SK-N-SH (cell line): Measurements from ENCODE around the gene ARID1B. TPM values are rescaled to one million over a fixed set of nuclear protein-coding genes. Genes with fewer than 3 reads are reported as not detected.

Source experiments
- CTCF ChIA-PET: fragments of 300-600, 350-600 bp; formaldehyde crosslinking; extraction: SDS; loops from one replicate; lab custom pipeline; 2021; lab: Yijun Ruan, JAX
- POLR2A ChIA-PET: fragments of 350-600 bp; sonication (Branson Sonifier 250); formaldehyde crosslinking; extraction: SDS; loops from one replicate; lab custom pipeline; 2020; ENCODE audit warnings: antibody characterized with exemption, inconsistent platforms; lab: Yijun Ruan, JAX
- DNase-seq: peaks from one replicate; pipeline ENCODE4 v3.0.0; 2012
- H2AFZ ChIP-seq: fragments of 200-600 bp; sonication (generic); 2 replicates; pipeline ENCODE4 v1.8.1; 2016; ENCODE audit warnings: antibody characterized with exemption, mild to moderate bottlenecking, low read depth
- H3F3A ChIP-seq: fragments of 200-600 bp; sonication (generic); replicated peaks from 2 replicates; pipeline ENCODE3; 2016; ENCODE audit warnings: antibody characterized with exemption, mild to moderate bottlenecking; ENCODE audit not compliant: insufficient read depth
- H3K27ac ChIP-seq, 2 experiments: fragments of 200-500 bp in 1 of 2; fragments of 200-600 bp in 1 of 2; sonication (Bioruptor generic) in 1 of 2; sonication (generic), shearing (Covaris generic) in 1 of 2; 2 replicates each; pipeline versions ENCODE4 v1.5.1 to v1.6.1; 2014 to 2016; ENCODE audit warnings: low read depth in 2 of 2, inconsistent platforms in 1 of 2, low read length in 1 of 2, mild to moderate bottlenecking in 1 of 2, mixed read lengths in 1 of 2
- H3K27me3 ChIP-seq: fragments of 200-600 bp; sonication (generic), shearing (Covaris generic); 2 replicates; pipeline ENCODE4 v1.6.1; 2016; ENCODE audit warnings: mixed run types; ENCODE audit not compliant: insufficient read depth
- H3K36me3 ChIP-seq, 2 experiments: fragments of 200-500 bp in 1 of 2; fragments of 200-600 bp in 1 of 2; sonication (Bioruptor generic) in 1 of 2; sonication (generic) in 1 of 2; replicated peaks in 1 of 2; 2 replicates each; pipeline versions ENCODE3 to v1.5.1; 2014 to 2016; ENCODE audit warnings: low read length in 1 of 2, mild to moderate bottlenecking in 1 of 2; ENCODE audit not compliant: insufficient read depth in 2 of 2, control insufficient read depth in 1 of 2
- H3K4me1 ChIP-seq, 2 experiments: fragments of 200-500 bp in 1 of 2; fragments of 200-600 bp in 1 of 2; sonication (Bioruptor generic) in 1 of 2; sonication (generic), shearing (Covaris generic) in 1 of 2; 2 replicates each; pipeline versions ENCODE4 v1.5.1 to v1.6.1; 2014 to 2016; ENCODE audit warnings: low read depth in 1 of 2, low read length in 1 of 2, mixed run types in 1 of 2; ENCODE audit not compliant: insufficient read depth in 2 of 2, control insufficient read depth in 1 of 2
- H3K4me2 ChIP-seq: fragments of 200-600 bp; sonication (generic), shearing (Covaris generic); 2 replicates; pipeline ENCODE4 v1.6.1; 2017; ENCODE audit warnings: mixed run types
- H3K4me3 ChIP-seq, 2 experiments: fragments of 200-500 bp in 1 of 2; fragments of 200-600 bp in 1 of 2; sonication (Bioruptor generic) in 1 of 2; sonication (generic), shearing (Covaris generic) in 1 of 2; 2 replicates each; pipeline versions ENCODE4 v1.5.1 to v1.8.1; 2014 to 2016; ENCODE audit warnings: low read depth in 2 of 2, inconsistent platforms in 1 of 2, low read length in 1 of 2, mild to moderate bottlenecking in 1 of 2, mixed read lengths in 1 of 2, moderate library complexity in 1 of 2
- H3K79me2 ChIP-seq: fragments of 200-600 bp; sonication (generic); 2 replicates; pipeline ENCODE4 v1.8.1; 2017; ENCODE audit warnings: mild to moderate bottlenecking; ENCODE audit not compliant: insufficient read depth
- H3K9ac ChIP-seq: fragments of 200-600 bp; sonication (generic); 2 replicates; pipeline ENCODE4 v1.6.1; 2017; ENCODE audit warnings: mixed run types
- H3K9me2 ChIP-seq: fragments of 200-600 bp; sonication (generic); 2 replicates; pipeline ENCODE4 v1.6.1; 2017; ENCODE audit warnings: mixed run types
- H3K9me3 ChIP-seq: fragments of 200-600 bp; sonication (generic); 2 replicates; pipeline ENCODE4 v1.6.1; 2017; ENCODE audit warnings: mixed run types, mild to moderate bottlenecking, moderate library complexity
- H4K20me1 ChIP-seq: fragments of 200-600 bp; sonication (generic); 2 replicates; pipeline ENCODE4 v1.6.1; 2017; ENCODE audit warnings: mild to moderate bottlenecking, mixed run types; ENCODE audit not compliant: insufficient read depth
- CHD2 ChIP-seq: fragments of 150-350 bp; IDR thresholded peaks from 2 replicates; pipeline ENCODE4 v1.6.1; 2018; ENCODE audit warnings: low read length; ENCODE audit not compliant: partially characterized antibody
- EZH2phosphoT487 ChIP-seq: fragments of 200-600 bp; sonication (generic); IDR thresholded peaks from 2 replicates; pipeline ENCODE4 v1.6.1; 2017; ENCODE audit warnings: low read depth, mixed run types, mild to moderate bottlenecking, antibody characterized with exemption, moderate library complexity, borderline replicate concordance
- FOSL2 ChIP-seq: IDR thresholded peaks from 2 replicates; pipeline ENCODE4 v1.4.0; 2012; ENCODE audit warnings: low read depth, mild to moderate bottlenecking, moderate library complexity, borderline replicate concordance
- FOXJ3 ChIP-seq: sonication (generic); formaldehyde crosslinking; IDR thresholded peaks from 2 replicates; pipeline ENCODE4 v1.5.1; 2020; ENCODE audit warnings: mild to moderate bottlenecking, missing genetic modification reagents
- FOXM1 ChIP-seq: IDR thresholded peaks from 2 replicates; pipeline ENCODE4 v1.4.0; 2012; ENCODE audit warnings: low read depth, mild to moderate bottlenecking
- GABPA ChIP-seq: IDR thresholded peaks from 2 replicates; pipeline ENCODE4 v1.4.0; 2012; ENCODE audit warnings: low read depth, mild to moderate bottlenecking
- GATA2 ChIP-seq: sonication (generic); formaldehyde crosslinking; IDR thresholded peaks from 2 replicates; pipeline ENCODE4 v1.5.0; 2020; ENCODE audit warnings: mild to moderate bottlenecking, missing genetic modification reagents
- JUND ChIP-seq: IDR thresholded peaks from 2 replicates; pipeline ENCODE4 v1.4.0; 2012
- MEF2A ChIP-seq: IDR thresholded peaks from 2 replicates; pipeline ENCODE4 v1.4.0; 2012; ENCODE audit warnings: low read depth, borderline replicate concordance
- MXI1 ChIP-seq: IDR thresholded peaks from 2 replicates; pipeline ENCODE4 v1.6.1; 2012; ENCODE audit warnings: mild to moderate bottlenecking, low read depth, low read length, improper control_type of control experiment
- NFIC ChIP-seq: IDR thresholded peaks from 2 replicates; pipeline ENCODE4 v1.4.0; 2012; ENCODE audit warnings: borderline replicate concordance
- POLR2AphosphoS5 ChIP-seq: IDR thresholded peaks from 2 replicates; pipeline ENCODE4 v1.6.1; 2012; ENCODE audit warnings: low read depth, low read length
- RAD21 ChIP-seq: IDR thresholded peaks from 2 replicates; pipeline ENCODE4 v1.6.1; 2012; ENCODE audit warnings: mild to moderate bottlenecking, low read length
- RCOR1 ChIP-seq: fragments of 150-350 bp; IDR thresholded peaks from 2 replicates; pipeline ENCODE4 v1.6.1; 2017; ENCODE audit warnings: antibody characterized with exemption, low read length
- RFX5 ChIP-seq: IDR thresholded peaks from 2 replicates; pipeline ENCODE4 v1.6.1; 2012; ENCODE audit warnings: mild to moderate bottlenecking, improper control_type of control experiment, low read length
- RXRA ChIP-seq: IDR thresholded peaks from 2 replicates; pipeline ENCODE4 v1.4.0; 2012; ENCODE audit warnings: low read depth, mild to moderate bottlenecking, borderline replicate concordance
- SIN3A ChIP-seq: IDR thresholded peaks from 2 replicates; pipeline ENCODE4 v1.6.1; 2012; ENCODE audit warnings: low read depth, mild to moderate bottlenecking, low read length, moderate library complexity, borderline replicate concordance
- TAF1 ChIP-seq: IDR thresholded peaks from 2 replicates; pipeline ENCODE4 v1.6.1; 2012; ENCODE audit warnings: low read depth, mild to moderate bottlenecking, low read length, moderate library complexity, borderline replicate concordance
- TCF12 ChIP-seq: IDR thresholded peaks from 2 replicates; pipeline ENCODE4 v1.4.0; 2012
- TEAD4 ChIP-seq: IDR thresholded peaks from 2 replicates; pipeline ENCODE4 v1.4.0; 2012; ENCODE audit warnings: mild to moderate bottlenecking, borderline replicate concordance; ENCODE audit not compliant: insufficient read depth
- YY1 ChIP-seq: IDR thresholded peaks from 2 replicates; pipeline ENCODE4 v1.4.0; 2012; ENCODE audit warnings: low read depth, mild to moderate bottlenecking
- WGBS: methylation state at CpG from one replicate; pipeline ENCODE4 v1.1.6; 2017; ENCODE audit warnings: low lambda C conversion rate; 5-methylcytosine and 5-hydroxymethylcytosine counted together
- polyA plus RNA-seq, 3 experiments: library from polyadenylated mRNA; depleted of rRNA; stranded (reverse); fragments of >200 nt; gene quantifications; 2 replicates each; pipeline ENCODE4 v1.2.3, GENCODE V29; 2012
- TF ChIP-seq, protein P1 (sequence below): IDR thresholded peaks from 2 replicates; pipeline ENCODE4; 2012
- TF ChIP-seq, protein P2 (sequence below): fragments of 200-600 bp; sonication (generic); IDR thresholded peaks from 2 replicates; pipeline ENCODE4 v1.6.1; 2017; ENCODE audit warnings: antibody characterized with exemption, mild to moderate bottlenecking, moderate library complexity
- TF ChIP-seq, protein P3 (sequence below): IDR thresholded peaks from 2 replicates; pipeline ENCODE4 v1.4.0; 2012; ENCODE audit warnings: low read depth

Gene ARID1B
- polyA plus RNA-seq, 1 of the 3 experiments (the other 2 are of a cell fraction), result 13.6 TPM

DNA sequence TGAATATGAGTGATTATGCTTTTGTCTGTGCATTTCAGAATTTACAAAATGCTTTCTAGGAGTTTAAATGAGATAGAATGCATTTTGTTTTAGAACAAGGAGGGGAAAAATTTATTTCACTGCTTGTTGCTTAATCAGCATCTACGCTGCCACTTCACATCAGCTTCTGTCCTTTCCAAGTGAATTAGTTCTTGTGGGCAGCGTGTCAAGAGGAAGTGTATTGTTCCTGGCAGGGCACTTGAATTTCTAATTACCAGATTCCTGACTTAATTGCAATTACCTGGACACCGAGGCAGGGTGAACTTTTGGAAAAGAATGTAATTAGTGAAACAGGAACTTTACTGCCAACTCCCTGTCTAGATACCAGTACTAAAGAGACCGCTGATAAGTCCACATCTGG is 282.6 kb downstream of the ARID1B start:
- 67% methylated on average over 4 of the region's 4 CpGs for WGBS
- Histone ChIP-seq H3K9me3 (no peaks in the 10 kb centered on the region), H3K9ac (no peak overlapping the region), H3F3A (peaks cover 11% of the 10 kb centered on the region), H3K4me2 (no peak overlapping the region), H3K4me3 (no peak overlapping the region), H3K27ac (peak overlapping the region in 1 of 2 experiments; percentile 53; a peak in 2 of 4 replicates), H3K9me2 (no peaks in the 10 kb centered on the region), H4K20me1 (peaks cover 15% of the 10 kb centered on the region; the same call in 1 of the 2 replicates), H2AFZ (no peak overlapping the region), H3K79me2 (peaks cover 40% of the 10 kb centered on the region), H3K36me3 (no peaks in the 10 kb centered on the region), H3K27me3 (no peaks in the 10 kb centered on the region), H3K4me1 (peaks cover 12 to 18% of the 10 kb centered on the region in 2 experiments; a peak in 3 of 4 replicates)
- CTCF ChIA-PET, result interaction anchor here (1.2 to 3.5 kb wide), 4 partner anchors 10 to 26 kb away, joined by 4 to 16 read pairs (median 7); no protein-coding TSS in a partner anchor
- TF ChIP-seq RCOR1 (no peak), CHD2 (no peak), MXI1 (no peak), YY1 (no peak), SIN3A (no peak), RXRA (no peak), TAF1 (no peak)
- no peak for DNase-seq
- POLR2A ChIA-PET, result no interaction called here

DNA sequence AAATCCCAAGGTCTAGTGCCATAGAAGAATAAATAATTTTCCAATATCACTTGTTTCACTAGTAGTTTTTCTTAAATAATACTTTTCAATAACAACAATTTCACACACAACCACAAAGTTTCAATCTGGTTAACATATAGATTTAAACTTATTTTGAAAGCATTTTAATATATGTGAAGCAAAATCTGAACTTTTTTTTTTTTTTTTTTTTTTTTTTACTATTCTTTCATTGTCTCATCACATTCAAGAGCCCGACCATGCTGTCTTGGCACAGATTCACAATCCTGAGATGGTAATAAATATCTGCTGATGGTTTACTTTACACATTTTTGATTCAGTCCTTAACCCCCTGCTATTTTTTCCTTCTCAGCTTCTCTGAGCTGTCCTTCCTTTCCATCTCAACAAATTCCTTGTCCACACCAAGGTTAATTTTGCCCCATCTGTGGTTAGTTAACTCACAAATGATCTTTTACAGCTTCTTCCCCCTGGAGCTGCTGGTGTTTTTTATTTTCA is 283.3 kb downstream of the ARID1B start:
- Histone ChIP-seq H3K4me1 (peaks cover 12 to 18% of the 10 kb centered on the region in 2 experiments; a peak in 3 of 4 replicates), H3K9me3 (no peaks in the 10 kb centered on the region), H3F3A (peaks cover 9% of the 10 kb centered on the region), H3K9ac (no peak overlapping the region), H3K36me3 (no peaks in the 10 kb centered on the region), H3K4me2 (no peak overlapping the region), H3K9me2 (no peaks in the 10 kb centered on the region), H3K79me2 (peaks cover 39% of the 10 kb centered on the region), H4K20me1 (peaks cover 15% of the 10 kb centered on the region; the same call in 1 of the 2 replicates), H3K27me3 (no peaks in the 10 kb centered on the region), H3K4me3 (no peak overlapping the region), H2AFZ (no peak overlapping the region), H3K27ac (0 out of 4 replicates have a peak overlapping the region, but pooled peaks of 1 of the 2 experiments have one; percentile 18)
- WGBS, result 68% methylated on average over 1 of the region's 1 CpG
- no peak for DNase-seq
- ChIA-PET POLR2A (no interaction called here), CTCF (interaction anchor here (0.9 to 3.5 kb wide), 4 partner anchors 9 to 123 kb away, joined by 3 to 16 read pairs (median 8); no protein-coding TSS in a partner anchor)
- no peak for TF ChIP-seq GATA2 (CRISPR knock-in tag)
- no peak for TF ChIP-seq GABPA
- no peak for TF ChIP-seq FOXM1
- TF ChIP-seq RXRA, result no peak
- no peak for TF ChIP-seq FOSL2
- TF ChIP-seq FOXJ3 (CRISPR knock-in tag), result no peak
- TF ChIP-seq, protein P1, sequence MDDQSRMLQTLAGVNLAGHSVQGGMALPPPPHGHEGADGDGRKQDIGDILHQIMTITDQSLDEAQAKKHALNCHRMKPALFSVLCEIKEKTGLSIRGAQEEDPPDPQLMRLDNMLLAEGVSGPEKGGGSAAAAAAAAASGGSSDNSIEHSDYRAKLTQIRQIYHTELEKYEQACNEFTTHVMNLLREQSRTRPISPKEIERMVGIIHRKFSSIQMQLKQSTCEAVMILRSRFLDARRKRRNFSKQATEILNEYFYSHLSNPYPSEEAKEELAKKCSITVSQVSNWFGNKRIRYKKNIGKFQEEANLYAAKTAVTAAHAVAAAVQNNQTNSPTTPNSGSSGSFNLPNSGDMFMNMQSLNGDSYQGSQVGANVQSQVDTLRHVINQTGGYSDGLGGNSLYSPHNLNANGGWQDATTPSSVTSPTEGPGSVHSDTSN, result no peak
- no peak for TF ChIP-seq RFX5
- no peak for TF ChIP-seq NFIC
- TF ChIP-seq JUND, result no peak
- TF ChIP-seq POLR2AphosphoS5, result no peak
- TF ChIP-seq, protein P2, sequence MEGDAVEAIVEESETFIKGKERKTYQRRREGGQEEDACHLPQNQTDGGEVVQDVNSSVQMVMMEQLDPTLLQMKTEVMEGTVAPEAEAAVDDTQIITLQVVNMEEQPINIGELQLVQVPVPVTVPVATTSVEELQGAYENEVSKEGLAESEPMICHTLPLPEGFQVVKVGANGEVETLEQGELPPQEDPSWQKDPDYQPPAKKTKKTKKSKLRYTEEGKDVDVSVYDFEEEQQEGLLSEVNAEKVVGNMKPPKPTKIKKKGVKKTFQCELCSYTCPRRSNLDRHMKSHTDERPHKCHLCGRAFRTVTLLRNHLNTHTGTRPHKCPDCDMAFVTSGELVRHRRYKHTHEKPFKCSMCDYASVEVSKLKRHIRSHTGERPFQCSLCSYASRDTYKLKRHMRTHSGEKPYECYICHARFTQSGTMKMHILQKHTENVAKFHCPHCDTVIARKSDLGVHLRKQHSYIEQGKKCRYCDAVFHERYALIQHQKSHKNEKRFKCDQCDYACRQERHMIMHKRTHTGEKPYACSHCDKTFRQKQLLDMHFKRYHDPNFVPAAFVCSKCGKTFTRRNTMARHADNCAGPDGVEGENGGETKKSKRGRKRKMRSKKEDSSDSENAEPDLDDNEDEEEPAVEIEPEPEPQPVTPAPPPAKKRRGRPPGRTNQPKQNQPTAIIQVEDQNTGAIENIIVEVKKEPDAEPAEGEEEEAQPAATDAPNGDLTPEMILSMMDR, result no peak
- TF ChIP-seq RAD21, result no peak
- TF ChIP-seq, protein P3, sequence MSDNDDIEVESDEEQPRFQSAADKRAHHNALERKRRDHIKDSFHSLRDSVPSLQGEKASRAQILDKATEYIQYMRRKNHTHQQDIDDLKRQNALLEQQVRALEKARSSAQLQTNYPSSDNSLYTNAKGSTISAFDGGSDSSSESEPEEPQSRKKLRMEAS, result no peak
- no peak for TF ChIP-seq TEAD4
- no peak for TF ChIP-seq MXI1
- no peak for TF ChIP-seq TCF12
- no peak for TF ChIP-seq EZH2phosphoT487
- TF ChIP-seq MEF2A, result no peak
